HepG2 (cell line): ENCODE results near the gene GRIP1. TPM values are rescaled to one million over a fixed set of nuclear protein-coding genes. Genes with fewer than 3 reads are reported as not detected.

Experiments used
- ATAC-seq: fragments of 200-7000 bp; cut with Tn5 transposase; 3 replicates; pipeline ENCODE4 v1.9.1; 2020; ENCODE audit warnings: mild to moderate bottlenecking, moderate library complexity
- BruUV-seq: library from RNA; stranded (reverse); fragments of 400-500 nt; replicated peaks from 2 replicates; lab custom pipeline; 2021; lab: Mats Ljungman, UMichigan
- CTCF ChIA-PET: fragments of 300-600 bp; formaldehyde crosslinking; extraction: SDS; loops from one replicate; lab custom pipeline; 2021; ENCODE audit warnings: low total read pairs, inconsistent platforms, low intra/inter-chr PET ratio; lab: Yijun Ruan, JAX
- POLR2A ChIA-PET: fragments of 350-600 bp; sonication (Branson Sonifier 250); formaldehyde crosslinking; loops from one replicate; lab custom pipeline; 2020; ENCODE audit warnings: antibody characterized with exemption, inconsistent platforms; lab: Yijun Ruan, JAX
- DNase-seq: peaks from one replicate; pipeline ENCODE4 v3.0.0-alpha.2; 2015; ENCODE audit warnings: low spot score
- FAIRE-seq: peaks from 3 replicates; lab custom pipeline; 2011; peaks lifted over from hg19 to GRCh38; lab: Jason Lieb, UNC
- H2AFZ ChIP-seq: one replicate; pipeline ENCODE4 v1.6.1; 2011; ENCODE audit warnings: low read length, inconsistent platforms
- H3K27ac ChIP-seq: fragments of 300-600 bp; 3 replicates; pipeline ENCODE4 v1.8.0; 2011; ENCODE audit warnings: mixed run types, mild to moderate bottlenecking, mixed read lengths, low read length, inconsistent platforms; ENCODE audit not compliant: insufficient read depth; ENCODE audit errors: extremely low read length
- H3K27me3 ChIP-seq, 2 experiments: fragments of 200-600 bp in 1 of 2; 2 replicates in 1 of 2; 3 replicates in 1 of 2; pipeline versions ENCODE4 v1.6.0 to v1.8.0; 2011; ENCODE audit warnings: low read length in 2 of 2, mild to moderate bottlenecking in 2 of 2, moderate library complexity in 2 of 2, inconsistent platforms in 1 of 2; ENCODE audit not compliant: insufficient read depth in 2 of 2, control insufficient read depth in 1 of 2
- H3K36me3 ChIP-seq, 2 experiments: fragments of 200-600 bp in 1 of 2; replicated peaks in 1 of 2; 2 replicates in 1 of 2; 3 replicates in 1 of 2; pipeline versions ENCODE4 v1.5.1 to v1.8.0; 2011; ENCODE audit warnings: low read length in 2 of 2, inconsistent platforms in 1 of 2; ENCODE audit not compliant: insufficient read depth in 2 of 2, control insufficient read depth in 1 of 2
- H3K4me1 ChIP-seq: 2 replicates; pipeline ENCODE4 v1.5.1; 2012; ENCODE audit warnings: low read length, inconsistent platforms; ENCODE audit not compliant: insufficient read depth
- H3K4me2 ChIP-seq: 2 replicates; pipeline ENCODE4 v1.6.0; 2011; ENCODE audit warnings: low read depth, low read length, inconsistent platforms
- H3K4me3 ChIP-seq, 3 experiments: fragments of 200-600 bp in 1 of 3; sonication (generic), shearing (Covaris generic) in 1 of 3; replicated peaks in 1 of 3; 2 replicates each; pipeline ENCODE4 v1.5.1; 2011 to 2016; ENCODE audit warnings: low read length in 3 of 3, inconsistent platforms in 2 of 3, low read depth in 2 of 3, mild to moderate bottlenecking in 2 of 3, control low read depth in 1 of 3, mixed read lengths in 1 of 3; ENCODE audit not compliant: insufficient read depth in 1 of 3
- H3K79me2 ChIP-seq: one replicate; pipeline ENCODE4 v1.6.1; 2011; ENCODE audit warnings: low read length, inconsistent platforms; ENCODE audit not compliant: insufficient read depth
- H3K9ac ChIP-seq: 2 replicates; pipeline ENCODE4 v1.6.0; 2011; ENCODE audit warnings: mild to moderate bottlenecking, low read depth, low read length, inconsistent platforms; ENCODE audit not compliant: insufficient read depth
- H3K9me3 ChIP-seq: 2 replicates; pipeline ENCODE4 v1.5.1; 2012; ENCODE audit warnings: mild to moderate bottlenecking, low read length
- H4K20me1 ChIP-seq: 2 replicates; pipeline ENCODE4 v1.6.0; 2011; ENCODE audit warnings: inconsistent platforms, mild to moderate bottlenecking, low read length, moderate library complexity; ENCODE audit not compliant: insufficient read depth
- EEA1 ChIP-seq: sonication (generic); formaldehyde crosslinking; IDR thresholded peaks from 2 replicates; pipeline ENCODE4 v1.5.1; 2020; ENCODE audit warnings: mild to moderate bottlenecking, missing genetic modification reagents, borderline replicate concordance
- ETV5 ChIP-seq: IDR thresholded peaks from 2 replicates; pipeline ENCODE4 v1.6.1; 2018; ENCODE audit warnings: missing biosample characterization, missing genetic modification reagents, inconsistent platforms, borderline replicate concordance
- HNRNPK ChIP-seq: fragments of 200-400 bp; formaldehyde crosslinking; IDR thresholded peaks from 2 replicates; pipeline ENCODE4 v1.6.1; 2018; ENCODE audit warnings: low read length, low read depth, moderate library complexity, mild to moderate bottlenecking; ENCODE audit not compliant: poor library complexity, severe bottlenecking
- IRF9 ChIP-seq: sonication (generic); formaldehyde crosslinking; IDR thresholded peaks from 2 replicates; pipeline ENCODE4 v1.8.0; 2022; ENCODE audit warnings: missing genetic modification reagents, mild to moderate bottlenecking, borderline replicate concordance
- KMT2A ChIP-seq: sonication (generic); formaldehyde crosslinking; IDR thresholded peaks from 2 replicates; pipeline ENCODE4 v1.4.0; 2020; ENCODE audit warnings: missing genetic modification reagents
- MATR3 ChIP-seq: sonication (generic); formaldehyde crosslinking; IDR thresholded peaks from 2 replicates; pipeline ENCODE4 v1.4.0; 2020; ENCODE audit warnings: missing genetic modification reagents
- MLLT10 ChIP-seq: sonication (generic); formaldehyde crosslinking; IDR thresholded peaks from 2 replicates; pipeline ENCODE4 v1.4.0; 2020; ENCODE audit warnings: missing genetic modification reagents
- NR2F2 ChIP-seq: IDR thresholded peaks from 2 replicates; pipeline ENCODE4 v1.6.1; 2012; ENCODE audit warnings: low read depth, inconsistent platforms, borderline replicate concordance
- NRL ChIP-seq: sonication (generic); formaldehyde crosslinking; IDR thresholded peaks from 2 replicates; pipeline ENCODE4 v1.5.0; 2020; ENCODE audit warnings: missing genetic modification reagents, mild to moderate bottlenecking, moderate library complexity, borderline replicate concordance
- PHF21A ChIP-seq: sonication (generic); formaldehyde crosslinking; IDR thresholded peaks from 2 replicates; pipeline ENCODE4 v1.5.0; 2020; ENCODE audit warnings: mild to moderate bottlenecking, missing genetic modification reagents
- PLRG1 ChIP-seq: fragments of 450-650 bp; conservative IDR thresholded peaks from 2 replicates; pipeline ENCODE4 v1.6.1; 2016
- SP1 ChIP-seq, 2 experiments: fragments of 450-650 bp in 1 of 2; sonication (generic) in 1 of 2; formaldehyde crosslinking in 1 of 2; IDR thresholded peaks; 2 replicates each; pipeline versions ENCODE4 v1.4.0 to v1.6.1; 2016 to 2020; ENCODE audit warnings: missing genetic modification reagents in 1 of 2
- TRAFD1 ChIP-seq: sonication (generic); formaldehyde crosslinking; IDR thresholded peaks from 2 replicates; pipeline ENCODE4 v1.5.1; 2020; ENCODE audit warnings: missing genetic modification reagents, mild to moderate bottlenecking, borderline replicate concordance
- TRIM22 ChIP-seq: fragments of 450-650 bp; IDR thresholded peaks from 2 replicates; pipeline ENCODE4 v1.6.1; 2017
- YEATS2 ChIP-seq: sonication (generic); formaldehyde crosslinking; IDR thresholded peaks from 2 replicates; pipeline ENCODE4 v1.4.0; 2020; ENCODE audit warnings: missing genetic modification reagents, borderline replicate concordance
- ZNF232 ChIP-seq: sonication (generic); formaldehyde crosslinking; IDR thresholded peaks from 2 replicates; pipeline ENCODE4 v1.4.0; 2020; ENCODE audit warnings: missing genetic modification reagents, borderline replicate concordance
- ZNF670 ChIP-seq: sonication (generic); formaldehyde crosslinking; IDR thresholded peaks from 2 replicates; pipeline ENCODE4 v1.8.0; 2022; ENCODE audit warnings: mild to moderate bottlenecking, missing genetic modification reagents, borderline replicate concordance
- ZNF839 ChIP-seq: sonication (generic); formaldehyde crosslinking; IDR thresholded peaks from 2 replicates; pipeline ENCODE4 v1.4.0; 2020; ENCODE audit warnings: missing genetic modification reagents, mild to moderate bottlenecking, borderline replicate concordance
- WGBS: methylation state at CpG from one replicate; pipeline ENCODE4 v1.1.6; 2017; ENCODE audit warnings: low lambda C conversion rate; 5-methylcytosine and 5-hydroxymethylcytosine counted together
- in situ Hi-C: cut with HindIII; loops from 2 replicates; pipeline ENCODE4 v1.10.0; 2017; ENCODE audit warnings: low pct_unique_long_range_greater_than_20kb; ENCODE audit not compliant: extremely low pct_ligation_motif_present
- intact Hi-C: fragments of 100-400 bp; cut with micrococcal nuclease; formaldehyde crosslinking; loops from one replicate; pipeline ENCODE4 v1.10.0; 2022; ENCODE audit not compliant: unreplicated experiment
- polyA plus RNA-seq, 8 experiments: library from polyadenylated mRNA; depleted of rRNA in 3 of 8; stranded (reverse) in 7 of 8; unstranded in 1 of 8; fragments of >200 nt; fragmentation: Illumina TruSeq in 4 of 8; extraction: Trizol in 4 of 8; gene quantifications; 2 replicates each; pipeline versions ENCODE4 v1.2.1 to v1.2.3, GENCODE V29; 2011 to 2016; ENCODE audit warnings: low read depth in 4 of 8, missing spikeins in 1 of 8, mixed read lengths in 1 of 8; ENCODE audit not compliant: insufficient read depth in 1 of 8
- total RNA-seq, 5 experiments: library from RNA; depleted of rRNA; stranded (reverse); fragments of >200 nt; fragmentation: Illumina TruSeq; extraction: Trizol; gene quantifications; 2 replicates each; pipeline ENCODE4 v1.2.3, GENCODE V29; 2016; ENCODE audit warnings: low read depth in 1 of 5

Gene GRIP1
- total and polyA plus RNA-seq, 2 of the 13 experiments (the other 11 are each of a cell fraction or from before 2014, with no cell fraction given) = not detected

GRCh38 chr12:66312189-66312588, 366.7 kb downstream of the GRIP1 start:
- Histone ChIP-seq H3K4me3 (no peak overlapping the region), H2AFZ (no peak overlapping the region), H3K9ac (no peak overlapping the region), H3K4me1 (no peaks in the 10 kb centered on the region), H3K79me2 (no peaks in the 10 kb centered on the region), H4K20me1 (no peaks in the 10 kb centered on the region), H3K4me2 (no peak overlapping the region), H3K9me3 (no peaks in the 10 kb centered on the region), H3K27ac (no peak overlapping the region), H3K27me3 (no peaks in the 10 kb centered on the region), H3K36me3 (peaks cover 0 to 6% of the 10 kb centered on the region in 2 experiments; a peak in 2 of 5 replicates)
- no peak for DNase-seq
- BruUV-seq = no TSS peak
- in situ Hi-C loops (no loop called here), intact Hi-C loops (no loop called here)
- TF ChIP-seq HNRNPK (no peak), TRIM22 (no peak), MLLT10 (CRISPR knock-in tag) (no peak), ETV5 (CRISPR knock-in tag) (no peak), TRAFD1 (CRISPR knock-in tag) (no peak), MATR3 (CRISPR knock-in tag) (no peak), PHF21A (CRISPR knock-in tag) (no peak), ZNF232 (CRISPR knock-in tag) (no peak), KMT2A (CRISPR knock-in tag) (no peak), IRF9 (CRISPR knock-in tag) (no peak), PLRG1 (no peak), ZNF670 (CRISPR knock-in tag) (no peak), EEA1 (no peak), ZNF839 (CRISPR knock-in tag) (no peak), NR2F2 (no peak), YEATS2 (CRISPR knock-in tag) (no peak), NRL (CRISPR knock-in tag) (no peak), SP1 (IDR thresholded peaks at IDR 0.05) (no peak), SP1 (CRISPR knock-in tag; IDR thresholded peaks at IDR 0.05) (no peak)
- no peak for ATAC-seq
- 56% methylated on average over 1 of the region's 1 CpG for WGBS
- no peak for FAIRE-seq
- POLR2A ChIA-PET = no interaction called here
- CTCF ChIA-PET = no interaction called here
